ENCODE measurements around the gene PRKAG2.

- TF ChIP-seq GATA3 (IDR thresholded peaks at IDR 0.05; ENCODE audit: low read depth, low read length) (no peak), GATA2 (IDR thresholded peaks at IDR 0.05; ENCODE audit: low read depth, low read length) (no peak)
Measured at GRCh38 chr7:151704299-151704959, 172.5 kb downstream of the PRKAG2 start.

Measured in SH-SY5Y (cell line).